T-helper 1 cell (primary cell): ENCODE measurements around the gene TTLL6.

Experiments
- DNase-seq, 5 donors: peaks; one replicate each; pipeline ENCODE4 v3.0.0-alpha.2; 2012 to 2020

Gene TTLL6

DNA sequence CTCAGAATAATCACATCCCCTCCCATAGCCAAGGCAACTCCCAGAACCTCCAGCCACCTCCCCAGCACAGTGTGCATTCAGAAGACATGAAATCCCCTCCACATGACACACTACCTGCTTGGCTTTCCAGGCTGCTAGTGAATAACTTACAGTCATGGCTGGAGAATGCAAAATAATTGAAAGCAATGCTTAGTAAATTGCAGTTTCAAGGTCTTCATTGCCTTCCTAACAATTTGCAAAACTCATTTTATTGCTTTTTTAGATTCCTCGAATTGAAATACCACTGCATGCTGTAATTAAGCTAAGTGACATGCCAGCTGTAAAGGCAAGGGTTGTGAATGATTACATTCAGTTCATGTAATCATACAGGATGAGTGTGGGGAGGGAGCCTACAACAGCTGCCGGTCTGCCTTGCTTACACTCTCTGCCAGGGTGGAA is 59.5 kb downstream of the TTLL6 start:
- no peak for DNase-seq

DNA sequence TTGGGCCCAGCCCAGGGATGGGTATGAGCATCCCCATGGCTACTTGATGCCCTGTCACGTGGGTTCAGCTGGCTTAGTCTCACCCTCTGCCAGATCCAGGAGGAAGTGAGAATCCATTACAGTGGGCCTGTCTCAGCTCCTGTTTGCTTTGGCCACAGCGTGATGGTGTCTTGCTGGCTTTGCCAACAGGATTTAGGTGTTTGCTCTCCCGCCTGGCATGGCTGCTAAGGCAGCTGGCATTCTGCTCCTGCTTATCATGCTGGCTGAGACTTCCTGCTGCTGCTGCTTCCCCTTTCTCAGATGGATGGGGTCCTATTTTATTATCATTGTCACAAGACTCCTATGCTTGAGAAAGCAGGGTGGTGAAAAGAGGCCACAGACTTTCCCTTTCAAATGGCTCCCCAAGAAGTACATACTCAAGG is 60.2 kb downstream of the TTLL6 start:
- DNase-seq = no peak

DNA sequence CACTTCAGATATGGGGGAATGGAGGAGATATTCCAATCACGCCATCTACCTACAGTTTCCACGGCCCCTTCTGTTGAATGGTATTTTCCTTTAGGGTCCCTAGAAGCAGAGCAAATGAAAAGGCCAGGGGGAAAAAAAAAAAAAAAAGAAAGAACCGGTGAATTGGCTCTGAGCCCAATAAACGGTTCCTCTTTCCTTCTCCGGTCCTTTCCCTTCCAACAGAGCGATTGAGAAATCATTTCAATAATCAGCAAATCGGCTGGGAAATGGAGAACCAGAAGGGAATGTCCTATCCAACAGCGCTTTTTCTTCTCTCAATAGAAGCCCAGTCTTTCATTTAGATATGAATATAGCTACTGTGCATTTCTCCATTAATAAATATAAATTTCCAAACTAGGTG is 61.7 kb downstream of the TTLL6 start:
- no peak for DNase-seq

DNA sequence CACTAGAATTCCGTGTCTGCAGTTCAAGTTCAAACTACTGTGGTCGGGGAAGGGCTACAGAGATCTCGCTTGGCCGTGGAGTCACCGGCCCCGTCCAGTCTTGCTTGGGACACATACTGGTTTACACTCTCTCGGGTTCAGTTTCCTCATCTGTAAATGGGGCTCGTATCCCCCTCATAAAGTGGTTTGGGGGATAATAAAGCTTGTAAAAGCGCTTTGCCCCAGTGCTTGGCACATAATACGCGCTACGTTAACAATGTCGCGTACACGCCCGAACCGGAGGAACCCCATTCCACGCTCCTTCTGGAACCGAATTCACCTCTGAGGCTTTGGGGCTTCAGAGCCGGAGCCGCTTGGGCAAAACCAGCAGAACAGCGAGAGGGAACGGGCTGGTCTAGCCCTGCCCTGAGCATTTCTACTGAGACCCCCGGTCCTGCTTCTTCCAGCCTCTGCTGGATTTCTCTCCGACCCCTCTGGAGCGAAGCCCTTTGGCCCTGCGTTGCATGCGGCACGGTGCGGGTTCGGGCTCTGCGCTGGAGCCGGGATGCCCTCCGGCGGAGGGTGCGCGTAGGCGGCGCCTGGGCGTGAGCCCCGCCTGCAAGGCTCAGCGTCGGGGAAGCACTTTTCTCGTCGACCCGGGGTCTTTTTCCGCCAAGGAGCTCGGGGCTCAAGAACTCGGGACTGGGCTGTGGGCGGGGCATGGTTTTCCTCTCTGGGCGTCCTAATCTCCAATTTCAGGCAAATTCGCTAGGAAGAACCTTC is 62.3 kb downstream of the TTLL6 start:
- DNase-seq = no peak

DNA sequence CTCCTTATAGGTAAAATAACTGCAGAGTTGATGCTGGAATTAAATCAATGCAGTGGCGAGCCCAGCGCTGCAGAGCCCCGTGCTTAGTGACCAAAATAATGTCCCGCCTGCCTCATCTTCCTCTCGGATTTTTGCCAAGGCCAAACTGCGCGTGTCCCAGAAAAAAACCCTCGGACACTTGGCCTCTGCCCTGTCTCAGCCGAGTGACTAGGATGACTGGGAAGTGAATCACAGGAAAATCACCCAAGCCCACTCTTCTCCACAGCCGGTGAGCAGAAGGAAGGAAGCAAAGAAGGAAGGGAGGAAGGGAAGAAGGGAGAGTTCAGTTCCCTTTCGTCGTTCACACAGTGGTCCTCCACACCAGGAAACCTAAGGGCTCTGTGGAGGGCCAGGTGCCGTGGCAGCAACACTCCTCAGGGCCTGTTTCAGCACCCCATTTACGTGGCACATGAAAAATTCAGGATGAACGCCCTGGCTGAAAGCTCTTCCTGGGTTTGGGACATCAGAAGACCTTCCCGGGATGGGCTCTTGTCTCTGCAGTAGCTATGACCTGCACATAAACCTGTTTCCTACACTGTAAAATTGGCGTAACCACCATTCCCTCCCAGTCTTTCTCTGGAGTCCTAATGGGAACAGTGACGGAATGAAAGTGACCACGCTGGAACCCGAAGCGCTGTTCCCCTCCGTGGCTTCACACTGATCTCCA is 63.1 kb downstream of the TTLL6 start:
- DNase-seq = no peak

DNA sequence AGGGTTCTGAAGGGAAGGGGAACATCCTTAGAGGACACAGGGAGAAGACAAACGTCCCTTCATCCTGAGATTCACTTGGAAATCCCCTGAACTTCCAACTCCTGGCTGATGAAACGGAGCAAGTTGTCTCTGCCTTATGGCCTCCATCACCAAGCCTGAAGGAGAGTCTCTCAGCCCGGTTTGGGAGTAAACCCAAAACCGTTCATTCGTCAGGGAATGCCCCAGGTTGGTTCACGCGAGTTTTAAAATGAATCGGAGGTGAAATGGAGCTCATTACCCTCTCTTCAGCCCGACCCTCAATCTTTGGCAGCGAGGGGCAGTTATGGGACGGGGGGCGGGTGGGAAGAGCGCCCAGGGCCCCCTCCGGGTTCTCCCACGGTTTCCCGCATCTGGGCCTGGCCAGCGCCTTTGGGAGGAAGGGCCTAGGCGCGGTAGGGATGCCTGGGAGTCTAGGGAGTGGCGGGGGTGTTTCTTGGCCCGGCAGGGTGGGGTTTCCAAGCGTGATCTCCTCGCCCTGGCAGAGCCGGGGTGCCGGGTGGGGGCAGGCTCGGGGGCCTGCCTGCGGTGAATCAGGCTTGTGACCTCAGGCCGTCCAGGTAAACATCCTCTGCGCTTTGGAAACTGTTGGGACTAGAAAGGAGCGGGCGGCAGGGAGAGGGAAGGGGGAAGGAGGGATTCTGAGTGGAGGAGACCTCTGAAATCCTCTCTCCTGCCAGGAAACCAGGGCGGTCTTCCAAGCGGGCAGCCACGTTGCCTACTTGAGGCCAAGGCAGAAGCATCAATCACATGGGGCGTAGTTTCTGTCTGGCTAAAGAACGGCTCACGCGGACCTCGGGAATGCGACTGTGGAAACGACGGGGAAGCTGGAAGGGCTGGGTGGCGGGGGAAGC is 64.4 kb downstream of the TTLL6 start:
- DNase-seq = no peak

DNA sequence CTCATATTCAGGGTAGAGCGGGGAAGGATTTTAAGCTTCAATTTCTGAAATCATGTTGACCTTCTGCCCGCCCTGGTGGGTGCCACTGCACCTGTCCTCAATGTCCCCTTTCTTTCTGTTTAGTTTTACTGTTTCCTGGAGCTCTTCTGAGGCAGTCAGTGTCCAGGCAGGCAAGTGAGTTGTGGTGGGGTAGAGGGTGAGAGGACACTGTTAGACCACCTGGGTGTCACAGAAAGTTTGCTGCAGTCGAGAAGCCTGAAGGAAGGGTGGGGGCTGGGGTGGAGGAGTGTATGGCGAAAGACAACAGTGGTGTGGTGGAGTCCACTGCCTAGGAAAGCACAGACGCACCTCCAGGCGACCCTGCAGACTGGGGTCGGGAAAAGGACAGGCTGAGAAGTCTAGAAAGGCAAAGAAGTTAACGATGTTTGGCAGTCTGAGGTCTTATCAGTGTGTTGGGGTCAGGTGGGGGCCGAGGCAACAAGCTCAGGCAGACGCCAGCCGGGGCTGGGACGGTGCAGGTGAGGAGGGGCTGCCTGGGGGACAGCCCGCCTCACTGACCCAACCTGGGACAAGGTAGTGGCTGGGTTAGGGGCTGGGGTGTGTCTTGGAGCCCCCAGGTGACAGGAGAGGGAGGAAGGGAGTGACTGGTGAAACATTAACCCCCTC is 65.2 kb downstream of the TTLL6 start:
- DNase-seq = no peak

DNA sequence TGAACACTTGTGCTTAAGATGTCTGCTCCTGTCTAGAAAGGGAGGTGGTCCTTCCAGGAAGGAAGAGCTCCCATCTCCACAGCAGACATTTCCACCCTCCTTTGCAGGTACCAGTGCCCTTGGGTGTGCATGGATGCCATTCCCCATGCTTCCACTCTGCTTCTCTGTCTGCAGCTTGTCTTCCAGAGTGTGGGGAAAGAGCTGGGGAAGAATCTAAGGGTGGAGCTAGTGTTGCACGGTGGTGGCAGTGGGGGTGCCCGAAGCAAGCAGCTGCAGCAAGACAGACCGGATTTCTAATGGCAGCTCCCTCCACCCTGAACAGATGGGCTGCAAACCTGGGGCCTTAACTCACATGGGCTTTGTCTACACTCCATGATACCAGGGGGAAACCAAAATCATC is 65.9 kb downstream of the TTLL6 start:
- DNase-seq = no peak

DNA sequence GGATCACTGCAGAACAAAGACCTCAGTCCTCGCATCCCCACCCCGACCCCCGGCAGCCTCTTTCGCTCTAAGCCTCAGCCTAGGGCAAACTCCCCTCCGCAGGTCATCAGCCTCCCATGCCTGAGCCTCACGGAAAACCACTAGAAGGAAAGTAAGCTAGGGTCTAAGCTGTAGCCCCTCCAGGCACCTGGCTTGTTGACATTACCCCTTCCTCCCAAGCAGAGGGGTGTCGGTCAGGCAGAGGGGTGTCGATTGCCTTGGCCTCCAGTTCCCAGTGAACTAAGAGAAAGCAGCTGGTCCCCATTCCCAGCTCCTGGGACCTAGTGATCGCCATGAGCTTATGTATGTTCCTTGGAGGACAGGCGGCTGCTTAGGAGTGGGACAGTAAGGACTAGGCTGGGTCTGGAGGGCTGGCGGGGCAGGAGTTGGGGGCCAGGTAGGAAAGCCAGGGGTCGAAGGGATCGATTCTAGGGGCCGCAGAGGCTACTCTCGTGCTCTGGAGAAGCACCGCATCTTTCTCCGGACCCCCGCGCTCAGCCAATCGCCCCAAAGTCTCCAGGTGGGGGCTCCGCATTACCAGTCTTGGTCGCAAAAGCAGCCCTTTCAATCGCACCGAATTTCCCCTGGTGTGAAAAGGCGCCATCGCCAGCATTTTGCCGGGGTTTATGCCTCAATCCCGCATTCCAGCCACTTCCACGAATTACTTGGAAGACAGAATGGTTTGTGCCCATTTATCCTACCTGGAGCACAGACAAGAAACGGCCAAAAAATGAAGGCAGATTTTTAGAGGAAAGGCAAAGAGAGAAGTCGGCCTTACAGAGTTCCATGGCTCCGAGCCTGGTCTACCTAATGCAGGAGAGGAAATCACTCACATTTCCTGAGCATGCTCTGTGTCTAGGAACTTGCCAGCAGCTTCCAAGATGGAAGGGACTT is 67.1 kb downstream of the TTLL6 start:
- no peak for DNase-seq

DNA sequence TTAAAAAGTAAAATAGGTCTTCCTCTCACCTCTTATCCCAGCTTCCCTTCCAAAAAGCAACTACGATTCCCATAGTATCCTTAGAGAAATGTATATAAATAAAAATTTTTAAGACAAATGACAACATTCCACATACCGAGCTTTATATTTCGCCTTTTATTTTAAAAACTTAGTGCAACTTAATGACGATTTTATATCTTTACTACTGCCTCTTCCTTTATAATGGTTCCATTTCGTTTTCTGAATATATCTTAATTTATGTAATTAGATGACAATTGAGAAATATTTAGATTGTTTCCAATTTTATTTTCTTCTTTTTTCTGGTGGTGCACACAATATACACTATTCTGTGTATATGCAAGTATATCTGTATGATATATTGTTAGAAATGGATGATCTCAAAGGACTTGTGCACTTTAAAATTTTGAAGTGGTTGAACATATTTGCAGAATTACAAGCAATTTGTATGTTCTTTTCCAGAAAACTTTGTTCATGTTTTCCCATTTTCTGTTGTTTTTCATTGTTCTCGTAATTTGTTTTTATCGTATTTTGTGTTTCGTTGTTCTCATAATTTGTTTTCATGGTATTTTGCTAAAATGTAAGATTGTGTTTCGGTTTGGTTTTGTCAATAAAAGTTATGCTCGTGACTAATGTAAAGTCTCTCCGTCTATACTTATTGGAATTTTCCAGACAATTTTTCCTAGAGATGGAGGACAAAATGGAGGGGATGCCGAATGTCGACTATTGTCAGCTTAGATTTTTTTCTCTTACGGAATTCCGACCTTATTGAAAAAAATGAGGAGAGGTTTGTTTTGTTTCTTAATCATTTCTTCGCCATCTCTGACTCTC is 68.1 kb downstream of the TTLL6 start:
- DNase-seq = no peak

DNA sequence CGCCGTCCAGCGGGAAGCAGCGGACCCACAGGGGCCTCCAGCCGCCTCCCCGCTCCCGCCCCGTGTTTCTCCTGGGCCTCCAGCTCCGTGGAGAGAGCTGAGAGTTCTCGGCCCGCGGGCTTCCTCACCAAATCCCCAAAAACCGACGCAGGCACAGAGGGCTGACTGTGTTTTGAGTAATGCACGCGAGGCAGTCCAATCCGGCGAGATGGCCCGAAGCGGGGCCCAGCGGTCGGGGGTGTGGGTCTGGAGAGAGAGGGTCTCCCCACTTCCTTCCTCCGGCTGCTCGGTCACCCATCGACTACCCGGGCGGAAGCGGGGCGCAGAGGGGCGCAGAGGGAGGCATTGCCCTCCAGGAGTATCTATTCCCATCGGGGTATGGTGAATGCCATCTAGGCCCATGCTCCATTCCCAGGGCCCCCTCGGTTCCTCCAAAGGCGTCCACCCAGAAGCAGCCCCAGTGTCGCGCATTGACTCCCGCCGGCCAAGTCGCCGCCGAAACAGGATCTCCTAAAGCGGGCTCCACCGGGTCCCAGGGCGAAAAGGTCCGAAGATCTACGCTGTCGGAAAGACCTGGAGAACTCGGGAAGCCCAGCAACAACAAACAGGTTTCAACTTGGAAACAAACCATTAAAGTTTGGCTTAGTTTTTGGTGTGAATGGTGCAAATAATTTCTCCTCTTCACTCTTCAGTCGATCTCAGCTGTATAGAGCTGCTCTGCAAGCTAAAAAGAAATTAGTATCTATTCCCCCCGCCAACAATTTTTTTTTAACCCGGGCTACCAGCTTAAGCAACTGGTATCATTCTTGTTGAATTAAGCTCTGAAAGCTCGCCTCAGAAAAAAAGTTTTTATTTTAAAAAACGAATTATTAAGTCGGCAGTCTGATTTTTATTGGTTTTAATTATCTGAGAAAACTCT is 69.3 kb downstream of the TTLL6 start:
- no peak for DNase-seq

DNA sequence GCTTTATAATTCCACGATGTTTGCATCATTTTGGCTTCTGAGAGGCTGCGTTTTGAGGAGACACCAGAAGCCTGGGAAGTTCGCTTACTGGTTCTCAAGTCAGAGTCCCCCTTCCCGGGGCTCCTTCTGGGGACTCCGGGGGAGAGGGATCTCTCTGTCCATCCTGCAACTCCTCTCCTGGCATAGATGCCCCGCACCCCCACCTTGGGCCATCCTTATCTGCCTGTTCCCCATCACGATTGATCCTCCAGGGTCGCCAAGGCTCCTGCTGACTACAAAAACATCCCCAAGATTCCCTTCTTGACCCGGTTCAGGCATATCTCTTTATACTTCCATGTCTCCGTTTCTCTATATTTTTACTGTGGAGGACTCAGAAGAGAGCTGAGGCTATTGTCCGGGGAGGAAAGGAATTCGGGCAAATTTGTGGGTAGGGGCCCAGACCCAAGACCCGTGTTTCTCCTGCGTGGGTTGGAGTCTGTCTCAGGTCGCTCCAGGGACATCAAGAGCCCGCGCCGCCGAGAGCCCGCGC is 70.0 kb downstream of the TTLL6 start:
- no peak for DNase-seq

DNA sequence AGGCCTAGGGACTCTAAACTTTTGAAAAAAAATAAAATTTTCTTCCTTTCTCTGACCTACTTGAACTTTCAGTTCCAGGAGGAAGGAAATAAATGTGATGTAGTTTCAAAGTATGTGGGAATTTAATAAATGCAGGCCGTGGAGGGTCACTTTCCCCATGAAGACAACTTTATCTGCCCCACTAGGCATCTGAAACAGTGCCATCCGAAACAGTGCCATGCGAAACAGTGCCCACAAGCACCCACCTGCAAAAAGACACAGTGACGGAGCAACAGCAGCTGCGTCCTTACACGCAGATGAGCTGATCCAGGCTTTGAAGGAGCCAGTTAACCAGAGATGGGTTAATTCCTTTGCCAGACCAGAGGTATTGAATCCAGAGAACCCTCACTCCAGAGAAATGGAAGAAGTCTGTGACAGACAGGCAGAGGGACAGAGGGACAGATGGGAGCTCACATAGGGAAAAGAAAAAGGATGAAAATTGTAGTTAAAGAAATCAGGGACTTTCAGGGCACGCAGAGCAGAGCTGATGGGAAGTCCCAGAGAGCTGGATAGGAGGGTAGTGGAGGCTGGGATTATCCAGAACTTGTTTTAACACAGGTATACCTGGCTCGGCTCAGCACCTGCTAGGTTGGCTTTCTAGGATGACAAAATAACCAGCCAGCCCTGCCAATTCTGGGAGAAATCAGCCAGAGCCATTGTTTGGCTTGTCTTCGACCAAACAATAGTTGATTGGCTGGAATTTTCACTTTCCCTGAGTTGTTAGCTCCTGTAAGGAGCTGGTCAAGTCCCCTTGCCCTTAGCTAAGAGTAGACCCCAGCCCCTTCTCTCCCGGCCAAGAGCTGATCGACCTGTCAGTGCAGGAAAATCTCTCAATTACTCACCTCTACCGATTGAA is 71.4 kb downstream of the TTLL6 start:
- no peak for DNase-seq

DNA sequence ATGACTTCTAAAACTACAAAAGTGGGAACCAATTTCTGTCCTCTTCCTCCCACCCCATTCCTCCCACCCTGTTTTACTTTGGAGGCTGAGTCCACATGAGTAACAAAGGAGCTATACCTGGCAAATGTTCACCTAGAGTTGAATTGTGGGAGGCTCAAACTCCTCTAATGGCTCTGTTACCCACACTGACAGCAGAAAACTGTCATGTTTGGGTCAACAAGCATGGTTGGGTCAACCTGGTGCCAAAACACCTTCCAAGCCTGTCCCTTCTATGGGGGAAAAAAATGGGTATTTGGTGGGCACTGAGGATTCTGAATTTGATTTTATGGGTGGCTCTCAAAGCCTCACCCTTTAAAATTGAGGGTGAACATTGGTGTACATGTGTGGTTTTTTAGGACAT is 76.5 kb downstream of the TTLL6 start:
- no peak for DNase-seq

DNA sequence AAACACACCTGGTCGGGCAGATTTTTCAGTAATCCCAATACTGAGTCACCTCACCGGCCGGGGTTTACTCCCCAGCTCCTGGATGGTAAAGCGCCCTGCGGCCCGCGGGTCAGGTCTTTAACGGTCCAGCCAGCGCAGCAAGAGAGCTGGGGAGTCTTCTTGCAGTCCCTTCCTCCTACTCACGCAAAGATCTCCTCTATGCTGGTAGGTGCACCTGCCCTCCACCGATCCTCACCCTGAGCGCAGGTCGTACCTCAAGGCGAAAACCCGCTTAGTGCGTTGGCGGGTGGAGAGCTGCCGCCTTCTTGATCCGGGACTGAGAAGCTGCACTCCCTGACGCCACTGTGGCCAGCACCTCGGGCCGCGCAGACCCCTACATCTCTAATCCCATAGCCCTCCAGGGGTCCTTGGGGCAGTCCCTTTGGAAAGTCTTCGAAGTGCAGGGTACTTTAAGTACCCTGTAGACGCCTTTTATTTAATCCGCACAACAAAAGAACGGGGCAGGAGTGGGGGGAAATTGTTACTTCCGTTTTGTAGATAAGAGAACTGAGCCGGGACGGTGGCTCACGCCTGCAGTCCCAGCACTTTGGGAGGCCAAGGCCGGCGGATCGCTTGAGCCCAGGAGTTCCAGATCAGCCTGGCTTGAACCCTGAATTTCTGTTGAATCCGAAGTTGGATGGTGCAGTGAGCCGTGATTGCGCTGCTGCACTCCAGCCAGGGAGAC is 78.1 kb downstream of the TTLL6 start:
- DNase-seq = no peak

DNA sequence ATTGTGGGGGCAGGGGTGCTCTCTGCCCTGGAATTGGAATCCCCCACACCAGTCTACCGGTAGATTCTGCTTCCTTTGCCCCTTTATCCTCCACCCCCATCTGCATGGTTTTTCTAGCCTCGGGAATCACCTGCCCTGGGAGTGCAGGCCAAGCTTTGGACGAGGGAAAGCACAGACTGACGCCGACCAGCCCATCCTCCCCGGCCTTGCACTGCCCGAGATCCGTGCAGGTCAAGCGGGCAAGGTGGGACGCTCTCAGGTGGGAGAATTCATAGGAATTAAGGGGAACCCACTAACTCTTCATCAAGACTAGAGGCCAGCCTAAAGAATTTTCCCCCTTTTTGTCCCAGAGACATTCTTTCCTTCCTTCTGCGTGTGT is 78.6 kb downstream of the TTLL6 start:
- no peak for DNase-seq

DNA sequence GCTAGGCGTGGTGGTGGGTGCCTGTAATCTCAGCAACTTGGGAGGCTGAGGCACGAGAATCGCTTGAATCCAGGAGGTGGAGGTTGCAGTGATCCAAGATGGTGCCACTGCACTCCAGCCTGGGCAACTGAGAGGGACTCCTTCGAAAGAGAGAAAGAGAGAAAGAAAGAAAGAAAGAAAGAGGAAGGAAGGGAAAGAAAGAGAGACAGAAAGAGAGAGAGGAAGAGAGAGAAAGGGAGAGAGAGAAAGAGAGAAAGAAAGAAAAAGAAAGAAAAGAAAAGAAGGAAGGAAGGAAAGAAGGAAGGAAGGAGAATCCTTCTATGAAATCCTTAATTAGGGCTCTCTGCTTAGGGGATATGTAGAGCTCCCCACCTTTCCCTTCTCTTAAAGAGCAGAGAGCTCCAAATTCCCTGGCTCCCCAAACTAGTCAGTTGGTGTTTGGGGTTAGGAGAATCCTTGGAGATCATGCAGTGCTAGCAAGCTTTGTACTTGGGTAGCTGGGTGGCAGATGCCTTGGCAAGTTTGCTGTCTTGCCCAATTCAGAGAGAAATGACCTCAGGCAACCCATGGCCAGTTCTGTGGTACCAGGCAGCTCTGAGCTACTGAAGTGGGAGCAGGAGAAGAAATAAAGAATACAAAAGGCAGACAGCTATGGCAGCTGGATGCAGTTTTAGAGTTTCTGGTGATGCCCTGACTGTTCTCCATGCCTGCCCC is 79.5 kb downstream of the TTLL6 start:
- no peak for DNase-seq
